HepG2 (cell line): ENCODE measurements around the gene ADAMTS17.

Experiments used
- AFF4 ChIP-seq: sonication (generic); formaldehyde crosslinking; IDR thresholded peaks from 2 replicates; pipeline ENCODE4 v1.4.0; 2020; ENCODE audit warnings: missing genetic modification reagents
- ATF3 ChIP-seq: sonication (generic); formaldehyde crosslinking; IDR thresholded peaks from 2 replicates; pipeline ENCODE4 v1.4.0; 2020; ENCODE audit warnings: missing genetic modification reagents
- ELF1 ChIP-seq: sonication (generic); formaldehyde crosslinking; IDR thresholded peaks from 2 replicates; pipeline ENCODE4 v1.4.0; 2020; ENCODE audit warnings: missing genetic modification reagents
- FOSL2 ChIP-seq: sonication (generic); formaldehyde crosslinking; IDR thresholded peaks from 2 replicates; pipeline ENCODE4 v1.4.0; 2020; ENCODE audit warnings: missing genetic modification reagents
- IKZF1 ChIP-seq: fragments of 450-650 bp; IDR thresholded peaks from 2 replicates; pipeline ENCODE4 v1.7.1; 2016
- TBL1XR1 ChIP-seq: fragments of 150-350 bp; IDR thresholded peaks from 2 replicates; pipeline ENCODE4 v1.6.1; 2014; ENCODE audit warnings: borderline replicate concordance, low read length; ENCODE audit not compliant: partially characterized antibody
- THYN1 ChIP-seq: sonication (generic); formaldehyde crosslinking; IDR thresholded peaks from 2 replicates; pipeline ENCODE4 v1.8.1; 2023; ENCODE audit warnings: low read depth, mild to moderate bottlenecking, moderate library complexity, missing genetic modification reagents, borderline replicate concordance
- WIZ ChIP-seq: sonication (generic); formaldehyde crosslinking; IDR thresholded peaks from 2 replicates; pipeline ENCODE4 v1.5.1; 2020; ENCODE audit warnings: mild to moderate bottlenecking, missing genetic modification reagents
- XBP1 ChIP-seq: sonication (generic); formaldehyde crosslinking; IDR thresholded peaks from 2 replicates; pipeline ENCODE4 v1.5.0; 2020; ENCODE audit warnings: missing genetic modification reagents
- ZBTB44 ChIP-seq: sonication (generic); formaldehyde crosslinking; IDR thresholded peaks from 2 replicates; pipeline ENCODE4 v1.4.0; 2020; ENCODE audit warnings: missing genetic modification reagents
- ZNF205 ChIP-seq: IDR thresholded peaks from 2 replicates; pipeline ENCODE4 v1.6.1; 2018; ENCODE audit warnings: missing biosample characterization, missing genetic modification reagents
- ZNF335 ChIP-seq: sonication (generic); formaldehyde crosslinking; IDR thresholded peaks from 2 replicates; pipeline ENCODE4 v1.4.0; 2020; ENCODE audit warnings: missing genetic modification reagents
- ZNF660 ChIP-seq: sonication (generic); formaldehyde crosslinking; IDR thresholded peaks from 2 replicates; pipeline ENCODE4 v1.5.1; 2020; ENCODE audit warnings: mild to moderate bottlenecking, low read depth, missing genetic modification reagents, borderline replicate concordance
- ZUFSP ChIP-seq: sonication (generic); formaldehyde crosslinking; IDR thresholded peaks from 2 replicates; pipeline ENCODE4 v1.9.0; 2021; ENCODE audit warnings: missing genetic modification reagents, mild to moderate bottlenecking, borderline replicate concordance

GRCh38 chr15:100036015-100036414 is 305.8 kb downstream of the ADAMTS17 start:
- TF ChIP-seq ZNF660 (CRISPR knock-in tag): no peak
- no peak for TF ChIP-seq ATF3 (CRISPR knock-in tag)
- TF ChIP-seq WIZ: no peak
- no peak for TF ChIP-seq ZNF335
- no peak for TF ChIP-seq IKZF1
- TF ChIP-seq AFF4 (CRISPR knock-in tag): no peak
- no peak for TF ChIP-seq ZBTB44 (CRISPR knock-in tag)
- TF ChIP-seq XBP1: no peak
- TF ChIP-seq ELF1: no peak
- no peak for TF ChIP-seq TBL1XR1
- TF ChIP-seq ZUFSP (CRISPR knock-in tag): no peak
- no peak for TF ChIP-seq THYN1 (CRISPR knock-in tag)
- no peak for TF ChIP-seq ZNF205
- TF ChIP-seq FOSL2 (CRISPR knock-in tag): no peak
